Measurements from ENCODE around the gene AUTS2. TPM values are rescaled to one million over a fixed set of nuclear protein-coding genes. Genes with fewer than 3 reads are reported as not detected.

Gene AUTS2
- total and polyA plus RNA-seq, 10 of the 15 experiments (the other 5 are each of a cell fraction or from before 2014, with no cell fraction given) = 6.4 to 55.6 (median 21.6) TPM

GRCh38 chr7:69871886-69872569 lies 273.8 kb downstream of the AUTS2 start:
- POLR2A ChIA-PET = no interaction called here
- Histone ChIP-seq H3K9ac (ENCODE audit: control insufficient read depth, insufficient read depth, low read length) (no peak overlapping the region), H3K79me2 (ENCODE audit: control insufficient read depth, insufficient read depth, low read length) (no peaks in the 10 kb centered on the region; the same call in none of the 2 replicates), H3K27ac (ENCODE audit: control insufficient read depth, insufficient read depth) (no peak overlapping the region), H3K4me1 (ENCODE audit: control insufficient read depth, insufficient read depth, low read length) (peaks cover 5% of the 10 kb centered on the region; the same call in 1 of the 2 replicates), H3K9me3 (replicated peaks; ENCODE audit: control insufficient read depth, insufficient read depth, low read length) (no peaks in the 10 kb centered on the region; the same call in 2 of the 3 replicates), H4K20me1 (ENCODE audit: control insufficient read depth, insufficient read depth) (no peaks in the 10 kb centered on the region), H3K36me3 (ENCODE audit: control insufficient read depth in 2 of 2, insufficient read depth in 2 of 2, low read length in 1 of 2) (peaks cover 0 to 2% of the 10 kb centered on the region in 2 experiments; a peak in 1 of 4 replicates), H3K27me3 (replicated peaks in 1 of 2; ENCODE audit: control insufficient read depth in 2 of 2, insufficient read depth in 2 of 2, low read length in 1 of 2) (no peaks in the 10 kb centered on the region), H2AFZ (ENCODE audit: control insufficient read depth, low read depth, low read length) (no peak overlapping the region), H3K4me3 (no peak overlapping the region), H3K4me2 (ENCODE audit: control insufficient read depth, insufficient read depth) (no peak overlapping the region)
- CTCF ChIA-PET = no interaction called here
- no peak; the same call in 2 of the 3 replicates for ATAC-seq
- BruUV-seq (replicated peaks) = no TSS peak
- SMC1A ChIA-PET (ENCODE audit: uncharacterized antibody, unreplicated experiment) = no interaction called here
- no peak for FAIRE-seq
- WGBS (ENCODE audit: insufficient coverage, insufficient replicate concordance, low lambda C conversion rate, missing lambda C conversion rate) = 71% methylated on average over 9 of the region's 9 CpGs
- DNase-seq (ENCODE audit: low read depth, low spot score) = no peak
- intact Hi-C loops (cut with micrococcal nuclease; ENCODE audit: unreplicated experiment) = no loop called here
- RAD21 ChIA-PET (ENCODE audit: unreplicated experiment) = no interaction called here
- TF ChIP-seq, protein P1, sequence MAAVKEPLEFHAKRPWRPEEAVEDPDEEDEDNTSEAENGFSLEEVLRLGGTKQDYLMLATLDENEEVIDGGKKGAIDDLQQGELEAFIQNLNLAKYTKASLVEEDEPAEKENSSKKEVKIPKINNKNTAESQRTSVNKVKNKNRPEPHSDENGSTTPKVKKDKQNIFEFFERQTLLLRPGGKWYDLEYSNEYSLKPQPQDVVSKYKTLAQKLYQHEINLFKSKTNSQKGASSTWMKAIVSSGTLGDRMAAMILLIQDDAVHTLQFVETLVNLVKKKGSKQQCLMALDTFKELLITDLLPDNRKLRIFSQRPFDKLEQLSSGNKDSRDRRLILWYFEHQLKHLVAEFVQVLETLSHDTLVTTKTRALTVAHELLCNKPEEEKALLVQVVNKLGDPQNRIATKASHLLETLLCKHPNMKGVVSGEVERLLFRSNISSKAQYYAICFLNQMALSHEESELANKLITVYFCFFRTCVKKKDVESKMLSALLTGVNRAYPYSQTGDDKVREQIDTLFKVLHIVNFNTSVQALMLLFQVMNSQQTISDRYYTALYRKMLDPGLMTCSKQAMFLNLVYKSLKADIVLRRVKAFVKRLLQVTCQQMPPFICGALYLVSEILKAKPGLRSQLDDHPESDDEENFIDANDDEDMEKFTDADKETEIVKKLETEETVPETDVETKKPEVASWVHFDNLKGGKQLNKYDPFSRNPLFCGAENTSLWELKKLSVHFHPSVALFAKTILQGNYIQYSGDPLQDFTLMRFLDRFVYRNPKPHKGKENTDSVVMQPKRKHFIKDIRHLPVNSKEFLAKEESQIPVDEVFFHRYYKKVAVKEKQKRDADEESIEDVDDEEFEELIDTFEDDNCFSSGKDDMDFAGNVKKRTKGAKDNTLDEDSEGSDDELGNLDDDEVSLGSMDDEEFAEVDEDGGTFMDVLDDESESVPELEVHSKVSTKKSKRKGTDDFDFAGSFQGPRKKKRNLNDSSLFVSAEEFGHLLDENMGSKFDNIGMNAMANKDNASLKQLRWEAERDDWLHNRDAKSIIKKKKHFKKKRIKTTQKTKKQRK (IDR thresholded peaks at IDR 0.05; ENCODE audit: low read depth, low read length) = no peak
- TF ChIP-seq WRNIP1 (IDR thresholded peaks at IDR 0.05; ENCODE audit: borderline replicate concordance, low read depth, low read length) (no peak), RB1 (IDR thresholded peaks at IDR 0.05; ENCODE audit: borderline replicate concordance) (no peak), CREB1 (IDR thresholded peaks at IDR 0.05; ENCODE audit: low read depth) (no peak), ATF3 (IDR thresholded peaks at IDR 0.05; ENCODE audit: borderline replicate concordance, extremely low read depth, low read depth, low read length) (no peak), CBX3 (IDR thresholded peaks at IDR 0.05; ENCODE audit: borderline replicate concordance, low read depth) (no peak), EGR1 (IDR thresholded peaks at IDR 0.05; ENCODE audit: borderline replicate concordance in 1 of 2, low read depth in 2 of 2, low read length in 2 of 2) (no peak), NRF1 (conservative IDR thresholded peaks at IDR 0.05; ENCODE audit: low read depth, low read length) (no peak), EP300 (IDR thresholded peaks at IDR 0.05; ENCODE audit: borderline replicate concordance in 1 of 2, control insufficient read depth in 1 of 2, low read depth in 2 of 2, low read length in 2 of 2) (no peak), NBN (IDR thresholded peaks at IDR 0.05) (no peak)
- TF ChIP-seq, protein P2, sequence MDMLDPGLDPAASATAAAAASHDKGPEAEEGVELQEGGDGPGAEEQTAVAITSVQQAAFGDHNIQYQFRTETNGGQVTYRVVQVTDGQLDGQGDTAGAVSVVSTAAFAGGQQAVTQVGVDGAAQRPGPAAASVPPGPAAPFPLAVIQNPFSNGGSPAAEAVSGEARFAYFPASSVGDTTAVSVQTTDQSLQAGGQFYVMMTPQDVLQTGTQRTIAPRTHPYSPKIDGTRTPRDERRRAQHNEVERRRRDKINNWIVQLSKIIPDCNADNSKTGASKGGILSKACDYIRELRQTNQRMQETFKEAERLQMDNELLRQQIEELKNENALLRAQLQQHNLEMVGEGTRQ (IDR thresholded peaks at IDR 0.05; ENCODE audit: borderline replicate concordance, low read depth, low read length) = no peak
- in situ Hi-C loops (cut with MboI) = no loop called here

Measured in GM12878 (cell line).